AG08396 (cell line): ENCODE data around the gene ARHGEF10L.

ENCODE experiments used
- DNase-seq: peaks from one replicate; pipeline ENCODE4 v3.0.0; 2012; ENCODE audit warnings: low spot score, mixed read lengths

The ARHGEF10L gene

DNA sequence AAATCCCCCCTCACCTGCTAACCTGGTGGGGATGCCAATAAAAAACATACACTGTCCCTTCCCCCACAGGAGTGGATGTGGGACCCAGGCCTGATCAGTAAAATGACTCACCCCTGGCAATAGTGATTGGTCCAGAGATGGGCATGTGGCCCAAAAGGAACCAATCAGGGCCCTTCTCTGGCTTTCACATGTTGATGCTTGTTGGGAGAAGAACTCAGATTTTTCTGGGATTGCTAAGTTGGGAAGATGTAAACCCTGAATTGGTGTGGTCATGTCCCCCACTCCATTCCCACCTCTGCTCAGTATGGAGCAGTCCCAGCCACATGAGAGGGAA, 172.0 kb downstream of the ARHGEF10L start:
- DNase-seq: no peak

DNA sequence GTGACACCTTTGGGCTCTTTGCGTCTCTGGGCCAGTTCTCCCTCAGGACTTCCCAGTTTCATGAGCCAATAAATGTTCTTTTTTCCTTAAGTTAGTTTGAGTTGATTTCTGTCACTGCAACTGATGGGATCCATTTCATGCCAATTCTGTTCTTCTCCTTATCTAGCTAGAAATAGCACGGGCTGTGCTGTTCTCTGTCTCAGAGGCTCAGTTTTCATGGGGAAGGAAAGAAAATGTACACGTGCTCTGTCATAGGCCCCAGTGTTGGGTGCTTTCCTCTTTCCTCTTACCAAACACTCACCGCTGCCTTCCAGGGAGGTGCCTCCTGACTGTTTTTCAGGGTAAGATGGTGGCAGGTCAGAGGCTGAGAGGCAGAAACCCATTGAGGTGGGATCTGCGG, 172.4 kb downstream of the ARHGEF10L start:
- DNase-seq: no peak

DNA sequence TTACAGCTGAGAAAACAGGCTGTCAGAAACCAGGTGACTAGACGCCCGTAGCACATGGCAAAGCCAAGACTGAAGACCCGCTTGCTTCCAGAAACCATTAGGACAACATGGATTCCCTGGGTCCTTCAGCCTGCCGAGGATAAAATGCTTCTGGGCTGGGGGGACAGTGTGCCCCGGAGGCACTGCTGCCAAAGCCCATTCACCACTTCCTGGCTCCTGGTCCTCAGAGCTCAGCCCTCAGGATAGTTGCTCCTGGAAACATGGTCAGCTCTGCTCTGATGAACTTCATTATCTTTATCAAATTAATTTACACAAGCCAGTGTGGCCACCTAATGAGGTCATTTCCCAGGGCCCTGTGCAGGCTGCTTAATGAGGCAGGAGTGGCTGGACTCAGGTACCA, 174.5 kb downstream of the ARHGEF10L start:
- DNase-seq: no peak

DNA sequence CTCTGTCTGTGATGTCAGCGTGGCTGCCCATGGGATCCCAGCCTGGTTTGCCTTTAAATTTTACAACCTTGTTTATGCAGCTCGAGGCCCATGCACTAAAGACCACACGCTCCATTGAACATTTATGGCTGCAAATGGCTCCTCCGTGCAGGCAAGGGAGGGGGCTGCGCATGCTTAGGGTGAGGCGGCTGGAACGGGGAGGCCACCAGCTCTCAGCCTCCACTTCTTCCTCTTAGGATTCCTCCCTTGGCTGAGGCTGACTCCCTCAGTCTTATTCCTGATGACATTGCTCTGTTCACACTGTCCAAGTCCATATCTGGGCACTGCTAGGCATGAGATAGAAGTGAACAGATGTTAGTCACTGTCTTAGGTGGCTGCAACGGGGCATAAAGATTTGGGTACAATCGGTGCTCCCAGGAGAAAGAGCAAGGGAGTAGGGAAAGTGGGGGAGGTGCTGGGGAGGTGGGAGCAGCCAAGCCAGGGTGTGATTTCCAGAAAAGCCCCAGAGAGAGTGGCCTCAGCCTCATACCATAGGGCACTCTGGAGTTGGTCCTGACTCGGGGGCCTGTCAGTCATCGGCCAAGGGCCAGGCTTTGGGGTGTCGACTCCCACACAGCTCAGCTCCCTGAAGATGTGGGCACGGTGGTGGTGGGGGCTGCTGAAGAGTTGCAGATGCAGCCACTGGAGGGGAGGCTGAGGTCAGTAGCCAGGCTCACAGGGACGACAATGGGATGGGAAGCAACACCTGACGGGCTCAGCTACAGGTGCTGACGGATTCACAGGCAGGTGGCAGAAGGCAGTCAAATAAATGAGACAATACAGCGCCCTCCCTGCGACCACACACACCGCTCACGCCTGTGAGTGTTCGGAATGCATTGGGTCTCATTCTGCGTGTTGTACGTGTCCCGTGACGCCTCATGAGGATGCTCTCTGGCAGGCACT, 178.4 kb downstream of the ARHGEF10L start:
- DNase-seq: no peak

GRCh38 chr1:17719874-17720273, 180.4 kb downstream of the ARHGEF10L start:
- DNase-seq: no peak

- DNase-seq: no peak
These were observed 181.9 kb downstream of the ARHGEF10L start for GRCh38 chr1:17721444-17721843.

DNA sequence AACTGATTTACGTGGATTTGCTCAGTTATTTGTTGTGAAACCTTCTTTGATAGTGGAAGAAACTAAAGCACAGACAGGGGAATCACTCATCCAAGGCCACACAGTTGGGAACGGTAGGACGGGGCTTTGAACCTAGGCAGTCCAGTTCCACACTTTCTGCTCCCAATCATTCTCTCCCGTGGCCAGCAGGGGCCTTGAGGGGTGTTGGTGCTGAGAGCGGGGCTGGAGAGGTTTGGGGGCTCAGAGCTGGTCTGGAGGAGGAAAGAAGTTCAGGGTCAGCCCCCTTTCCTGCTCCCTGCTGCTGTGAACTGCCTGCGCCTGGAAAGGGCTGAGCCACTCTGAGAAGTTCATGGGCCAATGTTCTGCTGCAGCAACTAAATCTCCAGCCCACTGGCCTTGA, 184.2 kb downstream of the ARHGEF10L start:
- no peak for DNase-seq

- no peak for DNase-seq
These were observed 184.7 kb downstream of the ARHGEF10L start for GRCh38 chr1:17724150-17724549.

DNA sequence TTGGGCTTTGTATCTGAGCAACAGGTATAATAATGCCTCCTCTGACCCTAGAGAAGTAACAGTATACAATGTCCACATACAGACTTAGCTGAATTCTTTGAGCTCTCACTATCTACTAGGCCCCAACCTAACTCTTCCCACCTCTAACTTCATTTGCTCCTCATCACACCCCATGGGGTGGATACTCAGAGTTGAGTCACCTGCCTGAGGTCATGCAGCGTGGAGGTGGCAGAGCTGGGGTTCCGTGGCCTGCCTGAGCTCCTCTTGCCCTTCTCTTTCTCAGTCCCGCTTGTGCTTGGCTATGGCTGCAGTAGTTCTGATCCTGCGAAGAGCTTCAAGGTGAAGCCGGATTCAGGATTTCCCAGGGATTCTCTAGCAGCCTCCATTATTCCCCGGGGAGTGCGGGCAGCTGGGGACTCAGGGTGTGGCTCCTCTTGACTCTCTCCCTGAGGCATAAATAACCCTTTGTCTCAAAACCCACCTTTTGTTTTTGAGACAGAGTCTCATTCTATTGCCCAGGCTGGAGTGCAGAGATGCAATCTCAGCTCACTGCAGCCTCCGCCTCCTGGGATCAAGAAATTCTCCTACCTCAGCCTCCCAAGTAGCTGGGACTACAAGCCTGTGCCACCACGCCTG, 185.7 kb downstream of the ARHGEF10L start:
- no peak for DNase-seq

GRCh38 chr1:17725811-17726582, 186.5 kb downstream of the ARHGEF10L start:
- DNase-seq: no peak

DNA sequence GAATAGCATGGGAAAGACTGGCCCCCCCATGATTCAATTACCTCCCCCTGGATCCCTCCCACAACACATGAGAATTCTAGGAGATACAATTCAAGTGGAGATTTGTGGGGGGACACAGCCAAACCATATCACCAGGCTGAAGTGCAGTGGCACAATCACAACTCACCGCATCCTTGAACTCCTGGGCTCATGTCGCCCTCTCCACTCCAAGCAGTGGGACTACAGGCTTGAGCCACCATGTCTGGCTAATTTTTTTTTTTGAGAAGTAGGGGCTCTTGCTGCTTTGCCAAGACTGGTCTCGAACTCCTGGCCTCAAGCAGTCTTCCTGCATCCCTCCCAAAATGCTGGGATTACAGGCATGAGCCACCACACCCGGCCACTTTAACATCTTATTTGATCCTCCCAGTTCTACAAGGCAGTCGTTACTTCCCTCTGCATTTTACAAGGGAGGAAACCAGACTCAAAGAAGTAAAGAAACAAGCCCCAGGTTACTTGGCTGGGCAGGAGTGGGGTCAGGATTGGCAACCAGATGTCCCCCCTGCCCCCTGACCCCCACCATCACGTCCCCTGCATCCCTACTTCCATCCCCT, 188.7 kb downstream of the ARHGEF10L start:
- DNase-seq: no peak

- DNase-seq: no peak
These were observed 189.8 kb downstream of the ARHGEF10L start for GRCh38 chr1:17729248-17729647.

DNA sequence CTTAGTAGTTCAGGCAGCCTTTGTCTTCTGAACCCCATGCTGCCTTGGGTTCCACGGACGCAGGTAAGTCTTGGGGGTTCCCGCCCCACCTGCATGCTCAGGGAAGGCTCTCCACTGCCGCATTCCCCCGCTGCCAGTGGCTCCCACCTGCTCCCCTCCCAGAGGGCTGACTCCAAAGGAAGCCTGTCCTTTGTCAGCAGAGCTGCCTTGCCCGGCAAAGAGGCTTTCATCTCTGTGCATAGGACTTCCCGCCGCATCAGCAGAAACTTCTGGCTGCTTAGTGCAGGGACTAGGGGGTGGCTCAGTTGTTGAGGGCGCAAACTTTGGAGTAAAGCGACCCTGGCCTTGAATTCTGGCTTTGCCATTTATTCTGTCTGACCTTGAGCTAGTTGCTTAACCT, 190.4 kb downstream of the ARHGEF10L start:
- no peak for DNase-seq

GRCh38 chr1:17731460-17731859, 192.0 kb downstream of the ARHGEF10L start:
- no peak for DNase-seq

DNA sequence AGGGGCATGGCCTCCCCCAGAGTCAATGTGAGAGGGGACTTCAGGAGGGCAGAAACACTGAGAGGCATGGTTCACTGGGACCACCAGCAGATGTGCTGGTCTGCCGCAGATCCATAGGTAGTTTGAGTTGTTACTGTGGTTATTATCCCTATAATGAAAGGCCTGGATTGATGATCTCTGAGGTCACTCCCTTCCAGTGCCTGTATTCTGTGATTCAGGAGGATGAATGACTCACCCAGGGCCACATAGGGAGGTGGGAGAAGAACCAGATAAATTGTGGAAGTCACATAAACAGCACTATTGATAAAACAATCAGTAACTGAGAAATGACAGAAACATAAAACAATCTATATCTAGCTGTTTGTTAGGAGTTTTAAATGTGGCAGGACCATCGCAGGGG, 193.0 kb downstream of the ARHGEF10L start:
- DNase-seq: peak; percentile 56

DNA sequence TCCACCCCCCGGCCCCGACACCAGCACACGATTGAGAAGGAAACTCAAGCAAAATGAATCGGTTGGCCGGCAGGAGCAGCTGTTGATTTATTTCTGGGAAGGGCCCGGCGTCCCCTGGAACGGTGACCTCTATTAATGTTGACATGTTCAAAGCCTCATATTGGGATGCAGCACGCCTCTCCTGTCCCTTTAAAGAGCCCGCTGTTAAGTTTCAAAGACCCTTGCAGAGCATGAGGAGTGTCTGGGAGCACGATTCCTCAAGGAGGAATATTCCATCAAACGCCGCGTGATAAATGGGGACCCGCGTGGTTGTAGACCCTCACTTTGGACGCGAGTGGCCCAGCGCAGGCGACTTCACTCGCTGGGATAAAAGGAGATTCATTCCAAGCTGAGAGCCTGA, 194.2 kb downstream of the ARHGEF10L start:
- no peak for DNase-seq

DNA sequence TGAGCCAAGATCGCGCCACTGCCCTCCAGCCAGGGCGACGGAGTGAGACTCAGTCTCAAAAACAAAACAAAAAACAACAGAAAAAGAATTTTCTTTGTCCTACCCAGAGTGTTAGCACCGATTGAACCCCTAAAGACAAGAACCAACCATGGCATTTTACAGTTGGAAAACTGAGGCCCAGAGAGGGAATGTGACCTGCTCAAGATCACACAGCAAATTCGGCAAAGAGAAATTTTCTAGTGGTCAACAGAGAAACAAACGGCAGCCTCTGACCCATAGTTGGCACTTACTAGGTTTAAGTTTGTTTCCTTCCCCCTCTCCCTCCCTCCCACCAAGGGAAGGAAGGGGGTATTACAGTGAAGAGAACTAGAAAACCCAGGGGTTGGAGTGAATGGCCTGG, 195.1 kb downstream of the ARHGEF10L start:
- no peak for DNase-seq

GRCh38 chr1:17735348-17735747, 195.8 kb downstream of the ARHGEF10L start:
- no peak for DNase-seq

- no peak for DNase-seq
These were observed 196.3 kb downstream of the ARHGEF10L start for GRCh38 chr1:17735793-17736192.

- no peak for DNase-seq
These were observed 197.1 kb downstream of the ARHGEF10L start for GRCh38 chr1:17736625-17737024.

DNA sequence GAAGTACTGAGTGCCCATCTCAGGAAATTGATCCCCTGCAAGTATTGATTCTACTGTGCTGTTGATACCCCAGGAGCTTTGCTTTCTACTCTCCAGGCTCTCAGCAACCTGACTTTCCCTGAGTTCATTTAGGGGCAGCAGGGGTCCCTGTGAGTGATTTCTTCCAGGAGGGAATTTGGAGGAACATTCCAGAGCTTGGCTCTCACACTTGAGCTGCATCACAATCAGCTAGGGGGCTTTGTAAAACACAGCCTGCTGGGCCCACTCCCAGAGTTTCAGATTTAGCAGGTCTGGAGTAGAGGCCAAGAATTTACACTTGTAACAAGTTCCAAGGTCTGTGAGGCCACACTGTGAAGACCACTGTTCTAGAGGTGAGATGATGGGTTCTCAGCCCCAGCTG, 199.6 kb downstream of the ARHGEF10L start:
- DNase-seq: no peak

DNA sequence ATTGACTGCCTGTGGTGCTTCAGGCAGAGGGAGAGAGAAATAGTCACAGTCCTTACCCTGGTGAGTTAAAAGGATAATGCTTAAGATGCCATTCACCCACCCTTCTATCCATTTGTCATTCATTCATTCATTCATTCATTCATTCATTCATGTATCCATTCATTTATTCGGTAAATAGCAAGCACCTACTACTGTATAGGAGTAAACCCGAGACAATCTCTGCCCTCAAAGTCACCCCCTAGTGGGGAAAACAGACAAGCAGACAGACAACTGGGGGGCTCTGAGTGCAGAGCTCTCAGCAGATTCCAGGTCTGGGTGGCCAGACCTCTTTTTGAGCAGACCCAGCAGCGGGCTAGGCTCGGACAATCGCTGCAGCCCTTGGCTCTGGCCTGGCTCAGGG, 201.6 kb downstream of the ARHGEF10L start:
- DNase-seq: no peak
